NCI-H1417 (cell line): ENCODE measurements around the gene SYCE3.

Source experiments
- DNase-seq, 3 experiments: peaks; one replicate each; lab custom pipeline; 2025; lab: John Stamatoyannopoulos, UW

The SYCE3 gene

DNA sequence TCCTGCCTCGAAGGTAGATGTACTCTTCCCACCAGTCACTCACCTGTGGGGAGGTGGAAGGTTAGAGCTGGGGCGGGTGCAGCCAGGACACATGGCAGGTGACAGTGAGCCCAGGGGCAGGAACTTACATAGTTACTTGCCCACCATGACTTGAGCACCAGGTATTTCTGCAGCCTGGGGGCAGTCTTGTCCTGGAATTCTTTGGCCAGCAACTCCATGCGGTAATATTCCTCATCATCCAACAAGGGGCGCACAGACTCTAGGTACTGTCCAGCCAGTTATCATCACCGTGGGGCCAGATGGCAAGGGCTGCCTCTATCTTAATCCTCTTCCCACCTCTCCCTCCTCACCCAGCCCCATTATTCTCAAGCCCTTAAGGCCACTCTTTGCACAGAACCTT, 13.4 kb upstream of the SYCE3 start:
- peak in 1 of 3 experiments; percentile 40 for DNase-seq

DNA sequence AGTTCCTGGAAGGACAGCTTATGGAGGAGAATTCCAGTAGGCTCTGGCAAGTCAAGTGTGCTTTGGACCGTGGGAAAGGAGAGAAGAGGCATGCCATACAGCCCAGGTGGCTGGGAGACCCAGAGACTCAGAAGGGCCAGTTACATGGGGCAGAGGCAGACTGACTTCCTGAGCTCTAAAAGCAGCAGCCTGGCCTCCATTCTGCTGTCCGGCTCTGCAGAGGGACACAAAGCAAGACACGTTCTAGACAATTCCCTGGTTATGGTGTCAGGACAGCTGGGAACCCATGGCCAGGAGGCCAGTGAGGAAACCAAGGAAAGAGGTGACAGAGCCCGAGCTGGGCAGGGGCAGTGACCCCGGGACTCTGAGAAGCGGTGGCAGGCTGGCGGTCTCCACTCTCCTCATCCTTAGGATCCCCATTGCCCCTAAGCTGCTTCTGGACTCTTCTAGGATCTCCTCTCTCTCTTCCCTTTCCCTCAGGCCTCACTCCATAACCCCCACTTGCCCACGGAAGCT, 12.8 kb upstream of the SYCE3 start:
- no peak for DNase-seq

DNA sequence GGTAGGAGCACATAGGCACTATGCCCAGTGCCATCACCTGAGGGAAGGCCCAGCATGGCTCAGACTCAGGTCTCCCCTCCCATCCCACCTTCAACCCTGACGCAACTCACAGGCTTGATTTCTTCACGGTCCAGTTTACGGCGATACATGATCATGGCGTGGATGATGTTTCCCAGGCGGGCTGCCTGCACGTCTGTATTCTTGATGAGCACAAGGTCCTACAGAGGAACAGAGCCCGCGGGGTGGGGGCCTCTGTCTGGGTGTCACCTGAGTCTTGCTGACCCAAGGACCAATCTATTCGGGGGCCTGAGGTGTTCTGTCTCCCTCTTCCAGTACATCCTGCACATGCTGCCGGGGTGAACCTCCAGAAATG, 11.7 kb upstream of the SYCE3 start:
- DNase-seq = no peak

DNA sequence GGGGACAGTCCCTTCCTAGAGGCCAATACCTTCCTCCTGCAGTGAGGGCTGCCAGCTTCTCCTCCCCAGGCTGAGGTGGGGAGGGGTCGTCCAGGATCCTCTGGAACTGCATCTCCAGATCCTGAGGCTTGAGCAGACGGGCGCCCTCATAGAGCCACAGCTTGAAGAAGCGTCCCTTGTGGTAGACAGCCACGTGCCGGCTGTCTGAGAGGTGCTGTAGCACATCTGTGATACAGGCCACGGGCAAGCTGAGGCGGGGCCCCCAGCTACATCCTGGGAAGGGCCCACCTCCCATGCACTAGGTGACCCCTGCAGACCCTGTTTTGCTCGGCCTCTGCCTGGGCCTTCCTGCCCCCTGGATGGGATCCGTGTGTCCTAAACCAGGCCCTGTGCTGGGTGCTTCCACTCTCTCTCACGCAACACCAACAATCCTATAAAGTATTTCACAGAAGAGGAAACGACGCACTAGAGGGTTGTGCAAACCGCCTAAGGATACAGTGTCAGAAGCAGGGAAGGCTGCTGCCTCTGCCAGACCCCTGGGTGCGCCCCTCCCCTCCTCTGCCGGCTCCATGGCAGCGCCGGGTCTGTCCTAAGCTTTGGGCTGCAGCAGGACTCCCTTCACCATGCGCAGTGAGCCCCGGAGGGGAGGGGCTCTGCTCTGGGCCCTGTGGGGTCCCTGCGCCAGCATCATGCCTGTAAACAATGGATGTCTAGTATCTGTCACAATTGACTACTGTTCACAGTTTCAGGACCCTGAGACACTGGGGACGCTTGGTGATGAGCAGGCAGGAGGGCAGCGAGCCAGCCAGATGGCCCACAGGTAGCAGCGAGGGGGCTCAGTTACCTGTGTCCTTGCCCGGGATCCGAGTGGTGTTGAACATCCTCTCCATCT, 11.0 kb upstream of the SYCE3 start:
- DNase-seq = no peak

DNA sequence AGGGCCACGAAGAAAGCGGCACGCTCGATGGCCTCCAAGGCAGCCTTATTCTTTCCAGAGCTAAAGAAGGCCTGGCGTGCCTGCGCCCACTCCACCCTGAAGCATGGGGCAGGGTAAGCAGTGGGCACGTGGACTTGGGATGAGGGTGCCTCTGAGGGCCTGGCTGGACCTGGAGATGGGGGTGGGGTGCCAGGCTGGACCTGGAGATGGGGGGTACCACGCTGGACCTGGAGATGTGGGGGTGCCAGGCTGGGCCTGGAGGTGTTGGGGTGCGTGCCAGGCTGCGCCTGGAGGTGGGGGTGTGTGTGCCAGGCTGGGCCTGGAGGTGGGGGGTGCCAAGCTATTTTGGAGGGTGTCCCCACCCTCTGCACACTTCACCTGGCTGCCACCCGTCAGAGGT, 10.2 kb upstream of the SYCE3 start:
- DNase-seq = no peak

DNA sequence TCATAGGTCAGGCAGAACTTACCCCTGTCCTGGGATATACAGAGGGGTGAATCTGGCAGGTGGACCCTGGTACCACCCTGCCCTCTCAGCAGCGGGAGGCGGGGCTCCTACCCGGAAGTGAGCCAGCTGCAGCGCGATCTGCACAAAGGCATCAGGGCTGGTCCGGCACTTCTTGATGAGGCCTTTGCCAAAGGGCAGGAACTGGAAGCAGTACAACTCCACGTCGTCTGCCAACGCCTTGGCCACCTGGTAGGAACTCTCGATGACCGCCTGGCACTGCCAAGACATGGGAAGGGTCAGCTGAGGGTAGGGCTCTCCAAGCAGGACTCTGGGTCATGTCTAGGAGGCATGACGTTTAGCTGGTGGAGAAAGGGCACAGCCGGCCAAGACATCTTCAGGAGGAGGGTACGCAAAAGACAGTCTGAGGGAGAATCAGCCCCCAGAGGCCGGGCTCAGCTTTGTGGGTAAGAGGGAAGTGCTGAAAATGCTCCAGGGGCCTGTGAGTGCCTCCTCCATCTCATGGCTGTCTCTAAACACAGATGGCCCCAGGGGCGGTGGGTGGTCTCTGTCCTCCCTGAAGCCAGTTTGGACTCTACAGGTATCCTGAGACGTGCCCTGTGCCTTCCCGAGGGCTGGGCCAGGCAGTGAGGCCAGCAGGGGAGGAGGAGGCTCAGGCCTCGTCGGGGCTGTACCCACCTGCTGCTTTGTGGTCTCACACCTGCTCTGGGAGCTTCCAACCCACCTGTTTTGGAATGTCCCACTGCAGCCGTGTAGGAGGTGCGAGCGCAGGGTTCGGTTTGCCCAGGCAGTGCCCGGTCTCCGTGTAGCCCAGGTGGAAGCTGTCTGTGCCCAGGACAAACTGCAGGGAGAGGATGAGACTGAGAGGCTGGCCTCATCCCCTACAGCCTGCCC, 8.8 kb upstream of the SYCE3 start:
- DNase-seq = no peak

- DNase-seq = no peak
Measured at GRCh38 chr22:50570861-50571260, 8.1 kb upstream of the SYCE3 start.

- no peak for DNase-seq
Measured at GRCh38 chr22:50569896-50570535, 7.3 kb upstream of the SYCE3 start.

GRCh38 chr22:50569041-50569459, 6.3 kb upstream of the SYCE3 start:
- no peak for DNase-seq

DNA sequence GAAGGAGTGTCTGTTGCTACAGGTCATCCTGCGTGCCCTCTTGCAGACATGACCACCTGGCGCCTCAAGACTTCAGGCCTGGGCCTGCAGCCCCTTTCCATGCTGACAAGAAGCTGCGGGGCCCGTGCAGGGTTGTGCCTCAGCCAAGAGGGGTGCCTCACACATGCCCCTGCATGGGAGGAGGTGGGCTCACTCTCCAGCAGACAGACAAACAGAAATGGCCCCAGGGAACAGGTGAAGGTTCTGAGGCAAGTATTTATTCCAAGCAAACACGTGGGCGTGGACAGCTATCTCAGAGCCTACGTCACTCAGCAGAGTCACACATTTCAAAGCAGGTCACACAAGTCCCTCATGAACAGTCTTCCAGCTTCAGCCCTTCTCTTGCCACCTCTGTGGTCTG, 5.9 kb upstream of the SYCE3 start:
- no peak for DNase-seq

GRCh38 chr22:50567721-50568252, 5.1 kb upstream of the SYCE3 start:
- no peak for DNase-seq

DNA sequence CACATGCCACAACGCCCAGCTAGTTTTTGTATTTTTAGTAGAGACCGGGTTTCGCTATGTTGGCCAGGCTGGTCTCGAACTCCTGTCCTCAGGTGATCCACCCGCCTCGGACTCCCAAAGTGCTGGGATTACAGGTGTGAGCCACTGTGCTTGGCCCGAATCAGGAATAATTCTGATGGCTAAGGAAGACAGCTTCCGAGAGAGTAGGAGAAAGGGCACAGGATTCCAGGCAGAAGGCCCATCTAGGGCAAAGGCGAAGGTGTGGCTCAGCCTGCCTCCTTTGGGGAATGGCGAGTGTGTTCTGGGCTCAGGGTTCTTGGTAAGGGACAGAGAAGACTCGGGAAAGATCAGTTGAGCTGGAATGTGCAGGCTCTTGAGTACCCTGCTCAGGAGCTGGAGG, 1.6 kb upstream of the SYCE3 start:
- no peak for DNase-seq

DNA sequence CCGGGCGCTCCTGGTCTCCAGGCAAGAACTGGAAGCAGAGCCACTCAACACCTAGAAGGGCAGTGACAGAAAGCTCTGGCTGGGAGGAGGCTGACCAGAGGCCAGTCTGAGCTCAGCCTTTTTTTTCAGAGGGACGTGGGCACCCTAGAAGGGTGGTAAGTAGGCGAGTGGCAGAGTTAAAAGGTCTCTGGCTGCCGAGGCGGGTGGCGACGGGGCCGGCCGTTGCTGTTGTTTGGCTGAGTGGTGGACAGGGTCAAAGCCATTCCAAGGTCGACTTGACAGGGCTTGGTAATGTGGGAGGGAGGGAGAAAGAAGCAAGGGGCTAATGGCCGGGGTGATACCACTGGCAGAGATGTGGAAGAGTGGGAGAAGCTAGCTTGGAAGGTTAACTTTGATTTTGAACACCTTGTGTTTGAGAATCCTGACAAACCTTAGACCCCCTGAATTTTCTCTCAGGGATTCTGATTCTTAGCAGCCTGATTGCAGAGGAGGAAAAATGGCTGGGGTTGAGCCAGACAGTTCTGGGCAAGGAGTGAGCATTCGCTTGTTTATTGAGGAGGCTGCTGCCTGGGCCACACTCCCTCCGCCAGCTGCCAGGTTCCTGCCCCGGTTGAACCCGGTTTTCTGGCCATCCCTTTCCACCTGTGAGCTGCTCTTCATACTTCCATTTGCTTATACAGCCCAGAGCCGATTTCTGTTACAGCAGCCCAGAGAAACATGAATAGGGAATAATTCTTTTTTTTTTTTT, 868 bp upstream of the SYCE3 start:
- DNase-seq = peak in 2 of 3 experiments; percentile 21 to 23

DNA sequence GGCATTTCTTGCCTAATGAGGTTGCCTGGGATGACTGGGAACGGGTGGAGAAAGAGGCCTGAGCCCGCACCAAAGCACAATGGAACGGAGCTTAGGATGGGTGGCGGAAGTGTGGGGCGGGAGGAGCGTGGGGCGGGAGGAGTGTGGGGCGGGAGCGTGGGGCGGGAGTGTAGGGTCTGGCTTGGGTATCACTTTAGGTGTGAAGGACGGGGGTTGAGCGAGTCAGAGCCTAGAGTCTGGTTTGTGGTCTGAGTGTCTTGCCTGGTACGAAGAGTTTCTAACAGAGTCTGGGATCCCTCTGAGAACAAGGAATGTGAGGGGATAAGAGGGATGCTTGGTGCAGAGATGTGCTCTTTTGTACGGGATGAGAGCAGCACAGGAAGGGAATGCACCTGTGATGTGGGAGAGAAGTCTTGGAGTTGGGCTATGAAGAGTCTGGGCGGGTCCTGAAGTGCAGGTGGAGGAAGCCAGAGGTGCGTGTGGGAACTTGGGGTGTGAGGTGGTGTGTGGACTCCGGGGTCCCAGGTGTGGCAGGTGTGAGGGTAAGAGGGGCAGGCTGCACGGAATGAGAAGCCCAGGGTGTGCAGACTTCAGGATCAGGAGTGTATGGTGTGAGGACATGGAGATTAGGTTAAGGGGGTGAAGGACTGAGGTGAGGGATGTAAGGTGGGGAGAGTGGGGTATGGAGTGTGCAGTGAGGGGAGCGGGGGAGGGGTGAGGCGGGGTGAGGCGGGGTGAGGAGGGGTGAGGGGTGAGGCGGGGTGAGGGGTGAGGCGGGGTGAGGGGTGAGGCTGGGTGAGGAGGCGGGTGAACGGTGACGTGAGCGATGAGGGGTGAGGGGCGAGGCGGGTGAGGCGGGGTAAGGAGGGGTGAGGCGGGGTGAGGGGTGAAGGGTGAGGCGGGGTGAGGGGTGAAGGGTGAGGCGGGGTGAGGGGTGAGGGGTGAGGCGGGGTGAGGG, 1.0 kb downstream of the SYCE3 start:
- DNase-seq = no peak

GRCh38 chr22:50560034-50560433, 2.7 kb downstream of the SYCE3 start:
- no peak for DNase-seq

GRCh38 chr22:50556703-50557102, 6.0 kb downstream of the SYCE3 start:
- no peak for DNase-seq

- DNase-seq = no peak
Measured at GRCh38 chr22:50553310-50553709, 9.4 kb downstream of the SYCE3 start.

- DNase-seq = no peak
Measured at GRCh38 chr22:50551160-50551752, 11.5 kb downstream of the SYCE3 start.

- DNase-seq = no peak
Measured at GRCh38 chr22:50550395-50550794, 12.3 kb downstream of the SYCE3 start.
